Measurements from ENCODE around the gene DDX28. TPM values are rescaled to one million over a fixed set of nuclear protein-coding genes. Genes with fewer than 3 reads are reported as not detected.

Gene DDX28
- total and polyA plus RNA-seq, 11 donors, result 4.4 to 11.9 (median 8.8) TPM

DNA sequence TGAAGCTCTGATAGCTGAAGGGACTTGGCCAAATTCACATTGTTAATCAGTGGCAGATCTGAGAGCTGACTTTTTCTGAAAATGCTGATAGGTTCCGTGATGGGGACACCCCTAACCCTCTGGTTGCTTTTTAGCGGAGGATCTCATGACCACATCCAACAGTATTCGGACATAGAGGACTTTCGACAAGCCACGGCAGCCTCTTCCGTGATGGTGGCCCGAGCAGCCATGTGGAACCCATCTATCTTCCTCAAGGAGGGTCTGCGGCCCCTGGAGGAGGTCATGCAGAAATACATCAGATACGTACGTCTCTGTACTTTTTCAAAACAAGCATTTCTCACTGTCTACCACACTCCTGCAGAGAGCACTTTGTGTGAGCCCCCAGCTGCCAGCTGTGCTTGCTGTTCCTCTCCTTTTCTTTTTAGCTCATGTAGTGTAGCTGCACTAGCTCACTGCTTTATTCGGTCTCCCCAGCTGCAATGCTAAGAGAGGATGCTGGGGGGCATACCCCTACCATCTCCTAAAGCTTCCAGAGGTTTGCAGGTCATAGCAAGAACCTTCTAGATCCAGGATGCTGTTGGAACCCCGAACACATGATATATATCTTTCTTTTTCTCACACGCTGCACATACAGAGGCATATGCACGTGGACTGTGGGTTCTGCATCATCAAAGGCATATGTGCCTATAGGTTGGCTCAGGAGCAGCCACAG lies 47.9 kb upstream of the DDX28 start:
- peak overlapping the region in 1 of 12 donors; percentile 69 for H3K27ac ChIP-seq
- no peak for ATAC-seq
- DNase-seq, result no peak
- H3K27me3 ChIP-seq, result no peaks in the 10 kb centered on the region
- H3K4me3 ChIP-seq, result no peak overlapping the region
- no peaks in the 10 kb centered on the region for H3K9me3 ChIP-seq
- WGBS, 4 donors, result 88 to 96% (median 91%) methylated on average over 12 to 14 of the region's 14 CpGs
- intact Hi-C loops (cut with DNase I), result no loop called here
- H3K4me1 ChIP-seq, result peaks cover 0 to 58% (median 17%) of the 10 kb centered on the region in 12 donors
- peaks cover 0 to 64% (median 27%) of the 10 kb centered on the region in 9 donors for H3K36me3 ChIP-seq
- TF ChIP-seq, protein P1, sequence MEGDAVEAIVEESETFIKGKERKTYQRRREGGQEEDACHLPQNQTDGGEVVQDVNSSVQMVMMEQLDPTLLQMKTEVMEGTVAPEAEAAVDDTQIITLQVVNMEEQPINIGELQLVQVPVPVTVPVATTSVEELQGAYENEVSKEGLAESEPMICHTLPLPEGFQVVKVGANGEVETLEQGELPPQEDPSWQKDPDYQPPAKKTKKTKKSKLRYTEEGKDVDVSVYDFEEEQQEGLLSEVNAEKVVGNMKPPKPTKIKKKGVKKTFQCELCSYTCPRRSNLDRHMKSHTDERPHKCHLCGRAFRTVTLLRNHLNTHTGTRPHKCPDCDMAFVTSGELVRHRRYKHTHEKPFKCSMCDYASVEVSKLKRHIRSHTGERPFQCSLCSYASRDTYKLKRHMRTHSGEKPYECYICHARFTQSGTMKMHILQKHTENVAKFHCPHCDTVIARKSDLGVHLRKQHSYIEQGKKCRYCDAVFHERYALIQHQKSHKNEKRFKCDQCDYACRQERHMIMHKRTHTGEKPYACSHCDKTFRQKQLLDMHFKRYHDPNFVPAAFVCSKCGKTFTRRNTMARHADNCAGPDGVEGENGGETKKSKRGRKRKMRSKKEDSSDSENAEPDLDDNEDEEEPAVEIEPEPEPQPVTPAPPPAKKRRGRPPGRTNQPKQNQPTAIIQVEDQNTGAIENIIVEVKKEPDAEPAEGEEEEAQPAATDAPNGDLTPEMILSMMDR (IDR thresholded peaks at IDR 0.05), result no peak
- no peak for TF ChIP-seq POLR2A (IDR thresholded peaks at IDR 0.05)

DNA sequence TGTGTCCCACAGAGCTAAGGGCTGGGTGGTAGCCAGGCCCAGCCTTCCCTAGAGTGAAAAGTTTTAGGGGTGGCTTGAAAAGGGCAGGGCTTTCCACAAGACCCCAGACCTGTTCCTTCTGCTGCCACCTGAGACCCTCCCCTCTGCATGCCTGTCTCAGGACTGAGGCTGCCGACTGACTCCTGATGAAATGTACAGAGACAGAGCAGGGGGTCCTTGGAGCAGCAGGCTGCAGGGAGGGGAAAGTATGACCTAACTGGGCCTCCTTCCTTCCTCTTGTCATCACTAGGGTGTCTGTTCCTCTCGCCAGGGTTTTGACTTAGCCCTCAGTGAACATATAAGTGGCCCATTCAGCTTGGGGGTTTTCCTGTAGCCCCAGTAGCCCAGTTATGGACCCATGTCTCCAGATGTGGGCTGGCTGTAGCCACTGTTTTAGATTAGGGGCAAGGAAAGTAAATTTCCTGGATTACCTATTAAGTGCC lies 47.3 kb upstream of the DDX28 start:
- ATAC-seq, result no peak
- Histone ChIP-seq H3K27me3 (no peaks in the 10 kb centered on the region), H3K27ac (peak overlapping the region in 3 of 12 donors; percentile 25 to 69 (median 58)), H3K9me3 (no peaks in the 10 kb centered on the region), H3K4me3 (no peak overlapping the region), H3K36me3 (peaks cover 0 to 59% (median 27%) of the 10 kb centered on the region in 9 donors), H3K4me1 (peaks cover 0 to 58% (median 21%) of the 10 kb centered on the region in 12 donors)
- intact Hi-C loops (cut with DNase I), result no loop called here
- TF ChIP-seq, protein P1 (IDR thresholded peaks at IDR 0.05), result no peak
- no peak for TF ChIP-seq POLR2A (IDR thresholded peaks at IDR 0.05)
- peak in 1 of 5 donors; percentile 11 for DNase-seq
- 55 to 80% (median 70%) methylated on average over 2 of the region's 2 CpGs for WGBS, 4 donors

DNA sequence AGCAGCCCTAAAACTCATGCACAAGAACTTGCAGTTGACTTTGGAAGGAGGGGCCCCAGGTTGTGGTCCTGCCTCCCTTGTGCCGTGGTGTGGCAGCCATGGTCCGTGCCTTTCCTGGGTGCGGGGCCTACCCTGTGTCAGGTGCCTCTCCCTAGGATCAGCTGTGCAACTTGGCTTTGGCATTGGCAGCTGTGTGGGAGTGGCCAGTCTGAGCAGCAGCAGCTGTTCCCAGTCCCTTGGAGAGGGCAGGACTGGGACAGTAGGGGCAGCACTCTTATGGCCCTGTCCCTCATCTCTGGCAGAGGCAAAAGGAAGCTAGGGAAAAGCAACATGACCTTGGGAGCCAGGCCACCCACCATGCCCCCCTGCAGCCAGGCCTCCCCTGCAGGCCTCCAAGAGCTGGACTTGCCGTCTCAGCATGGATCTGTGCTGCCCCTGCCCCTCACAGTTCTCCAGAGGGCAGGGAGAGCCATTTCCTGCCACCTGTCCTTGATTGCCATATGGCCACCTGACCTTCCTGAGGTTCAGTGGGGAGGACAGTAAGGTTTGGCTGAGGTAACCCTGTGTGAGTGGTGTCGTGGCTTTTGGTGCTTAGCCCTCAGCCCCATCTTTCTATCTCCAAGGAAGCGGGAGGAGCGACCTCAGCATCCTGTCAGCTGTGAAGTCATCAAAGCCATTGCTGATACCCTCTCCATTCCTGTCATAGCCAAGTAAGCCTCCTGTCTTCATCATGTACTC lies 46.6 kb upstream of the DDX28 start:
- WGBS, 4 donors, result 67 to 80% (median 72%) methylated on average over 4 to 7 of the region's 7 CpGs

More for the DNA sequence above, 46.6 kb upstream of the DDX28 start:
- intact Hi-C loops (cut with DNase I), result loop anchor here in 3 of 10 donors (10.0 kb wide), 3 partner anchors 155 to 545 kb away; partner anchors contain the start of gene RIPOR1 (in 1 of the 3)
- Histone ChIP-seq H3K4me1 (peaks cover 0 to 59% (median 25%) of the 10 kb centered on the region in 12 donors), H3K36me3 (peaks cover 0 to 58% (median 27%) of the 10 kb centered on the region in 9 donors), H3K9me3 (no peaks in the 10 kb centered on the region), H3K27ac (peak overlapping the region in 4 of 12 donors; percentile 25 to 69 (median 50)), H3K27me3 (no peaks in the 10 kb centered on the region), H3K4me3 (no peak overlapping the region)
- ATAC-seq, result peak; percentile 76 to 90 (median 82)
- no peak for TF ChIP-seq POLR2A (IDR thresholded peaks at IDR 0.05)
- TF ChIP-seq, protein P1 (IDR thresholded peaks at IDR 0.05), result peak in 2 of 12 donors; percentile 21 to 26
- peak in 4 of 5 donors; percentile 48 to 78 (median 62) for DNase-seq
